Upper lobe of right lung (tissue), 1 donor: ENCODE measurements around the gene ATP2B1. TPM values are rescaled to one million over a fixed set of nuclear protein-coding genes. Genes with fewer than 3 reads are reported as not detected.

Experiments used
- ATAC-seq: fragments of 200-7000 bp; cut with Tn5 transposase; one replicate; pipeline ENCODE4 v1.9.1; 2020; ENCODE audit warnings: mild to moderate bottlenecking, moderate library complexity
- DNase-seq: peaks from one replicate; pipeline ENCODE4 v3.0.0-alpha.2; 2020
- H3K27ac ChIP-seq: fragments of 200-600 bp; one replicate; pipeline ENCODE4 v1.8.0; 2022
- H3K27me3 ChIP-seq: fragments of 200-600 bp; one replicate; pipeline ENCODE4 v1.8.0; 2022; ENCODE audit warnings: mild to moderate bottlenecking
- H3K36me3 ChIP-seq: fragments of 200-600 bp; one replicate; pipeline ENCODE4 v1.8.0; 2022
- H3K4me1 ChIP-seq: fragments of 200-600 bp; one replicate; pipeline ENCODE4 v1.8.0; 2022
- H3K4me3 ChIP-seq: fragments of 200-600 bp; one replicate; pipeline ENCODE4 v1.8.0; 2022; ENCODE audit warnings: mild to moderate bottlenecking
- H3K9me3 ChIP-seq: fragments of 200-600 bp; one replicate; pipeline ENCODE4 v1.8.0; 2022
- CTCF ChIP-seq: fragments of 200-600 bp; IDR thresholded peaks from one replicate; pipeline ENCODE4 v1.8.0; 2022; ENCODE audit warnings: antibody characterized with exemption
- intact Hi-C: fragments of 100-400 bp; cut with DNase I; formaldehyde crosslinking; loops from one replicate; pipeline ENCODE4 v1.11.0; 2022
- total RNA-seq: library from RNA; stranded (reverse); fragmentation: NEBNext Ultra II Directional; extraction: Animal tissue kit (Norgen Biotek cat#: 25700); gene quantifications from one replicate; pipeline ENCODE4 v1.2.1, GENCODE V29; 2021
- donor health status: DM: no; HTN: yes; CAD: no; lungs with severe emphysema.

Gene ATP2B1
- total RNA-seq, 1 donor from 2014 or later = 46.6 TPM

GRCh38 chr12:89706986-89707702 is 1.5 kb downstream of the ATP2B1 start:
- no peak for ATAC-seq
- Histone ChIP-seq H3K27ac (peak overlapping the region; percentile 96), H3K9me3 (no peaks in the 10 kb centered on the region), H3K27me3 (no peaks in the 10 kb centered on the region), H3K4me3 (peak overlapping the region; percentile 89), H3K4me1 (peaks cover 11% of the 10 kb centered on the region), H3K36me3 (no peaks in the 10 kb centered on the region)
- intact Hi-C loops = no loop called here
- TF ChIP-seq CTCF = no peak
- peak; percentile 61 for DNase-seq

GRCh38 chr12:89706551-89706950 is 2.1 kb downstream of the ATP2B1 start:
- no peaks in the 10 kb centered on the region for H3K27me3 ChIP-seq
- no peak overlapping the region for H3K27ac ChIP-seq
- intact Hi-C loops = no loop called here
- no peak for ATAC-seq
- H3K9me3 ChIP-seq = no peaks in the 10 kb centered on the region
- no peak for TF ChIP-seq CTCF
- DNase-seq = no peak
- no peaks in the 10 kb centered on the region for H3K36me3 ChIP-seq
- peaks cover 11% of the 10 kb centered on the region for H3K4me1 ChIP-seq
- peak overlapping the region; percentile 89 for H3K4me3 ChIP-seq

- intact Hi-C loops = no loop called here
- ATAC-seq = no peak
- no peaks in the 10 kb centered on the region for H3K9me3 ChIP-seq
- H3K36me3 ChIP-seq = no peaks in the 10 kb centered on the region
- no peak for TF ChIP-seq CTCF
- DNase-seq = no peak
- no peak overlapping the region for H3K27ac ChIP-seq
- no peaks in the 10 kb centered on the region for H3K27me3 ChIP-seq
- no peak overlapping the region for H3K4me3 ChIP-seq
- H3K4me1 ChIP-seq = peaks cover 6% of the 10 kb centered on the region
These were observed 4.2 kb downstream of the ATP2B1 start for GRCh38 chr12:89704457-89704856.

GRCh38 chr12:89703768-89704167 is 4.9 kb downstream of the ATP2B1 start:
- Histone ChIP-seq H3K36me3 (no peaks in the 10 kb centered on the region), H3K4me1 (peaks cover 6% of the 10 kb centered on the region), H3K9me3 (no peaks in the 10 kb centered on the region), H3K27me3 (no peaks in the 10 kb centered on the region), H3K4me3 (no peak overlapping the region), H3K27ac (no peak overlapping the region)
- ATAC-seq = no peak
- TF ChIP-seq CTCF = no peak
- DNase-seq = no peak
- intact Hi-C loops = no loop called here

- no peak overlapping the region for H3K4me3 ChIP-seq
- no peaks in the 10 kb centered on the region for H3K36me3 ChIP-seq
- ATAC-seq = no peak
- no peaks in the 10 kb centered on the region for H3K9me3 ChIP-seq
- DNase-seq = no peak
- H3K27ac ChIP-seq = no peak overlapping the region
- no peaks in the 10 kb centered on the region for H3K27me3 ChIP-seq
- intact Hi-C loops = no loop called here
- peaks cover 6% of the 10 kb centered on the region for H3K4me1 ChIP-seq
- no peak for TF ChIP-seq CTCF
These were observed 6.1 kb downstream of the ATP2B1 start for GRCh38 chr12:89702503-89702902.
